ENCODE data around the gene ZNF143.
"Not testable (repeated sequence)": the region's sequence is repeated elsewhere in the genome, so short reads cannot be mapped to it uniquely, and the experiment has no call there.

ZNF143 gene

GRCh38 chr11:9460322-9461062, at the start of gene ZNF143:
ZNF143 (plus strand) TSS chr11:9461012; CDS start chr11:9471309, 10,297 bp downstream.
- peak; percentile 100 for DNase-seq

GRCh38 chr11:9428706-9429105, 32.1 kb upstream of the ZNF143 start:
- DNase-seq, result no peak

DNA sequence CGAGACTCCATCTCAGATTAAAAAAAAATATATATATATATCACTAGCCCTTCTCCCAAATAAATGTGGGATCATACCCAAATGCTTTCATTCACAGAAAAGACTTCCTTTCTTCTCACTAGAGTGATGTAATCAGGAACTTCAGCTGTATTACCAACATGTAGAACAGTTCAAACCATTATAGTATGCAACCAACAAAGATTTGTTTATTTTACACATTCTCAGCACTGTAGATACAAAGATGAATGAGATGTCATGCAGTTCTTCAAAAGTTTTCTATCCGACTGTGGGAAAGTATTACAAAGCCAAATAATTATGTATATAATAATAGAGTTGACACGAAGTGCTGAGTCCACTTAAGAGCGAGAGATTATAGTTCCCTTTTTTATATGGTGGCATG, 22.2 kb upstream of the ZNF143 start:
- no peak for DNase-seq

- no peak for DNase-seq
Measured at GRCh38 chr11:9446230-9446629, 14.6 kb upstream of the ZNF143 start.

GRCh38 chr11:9448576-9449352, 12.0 kb upstream of the ZNF143 start:
- no peak for DNase-seq

DNA sequence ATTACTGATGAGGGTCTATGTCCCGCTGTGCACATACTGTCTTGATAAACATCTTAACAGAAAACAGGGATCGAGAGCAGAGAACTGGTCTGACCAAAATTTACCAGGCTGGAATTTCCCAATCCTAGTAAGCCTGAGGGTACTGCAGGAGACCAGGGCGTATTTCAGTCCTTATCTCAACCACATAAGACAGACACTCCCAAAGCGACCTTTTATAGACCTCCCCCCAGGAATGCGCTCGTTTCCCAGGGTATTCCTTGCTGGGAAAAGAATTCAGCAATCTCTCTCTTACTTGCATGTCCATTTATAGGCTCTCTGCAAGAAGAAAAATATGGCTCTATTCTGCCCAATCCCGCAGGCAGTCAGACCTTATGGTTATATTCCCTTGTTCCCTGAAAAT, 8.8 kb upstream of the ZNF143 start:
- DNase-seq, result not testable (repeated sequence)

DNA sequence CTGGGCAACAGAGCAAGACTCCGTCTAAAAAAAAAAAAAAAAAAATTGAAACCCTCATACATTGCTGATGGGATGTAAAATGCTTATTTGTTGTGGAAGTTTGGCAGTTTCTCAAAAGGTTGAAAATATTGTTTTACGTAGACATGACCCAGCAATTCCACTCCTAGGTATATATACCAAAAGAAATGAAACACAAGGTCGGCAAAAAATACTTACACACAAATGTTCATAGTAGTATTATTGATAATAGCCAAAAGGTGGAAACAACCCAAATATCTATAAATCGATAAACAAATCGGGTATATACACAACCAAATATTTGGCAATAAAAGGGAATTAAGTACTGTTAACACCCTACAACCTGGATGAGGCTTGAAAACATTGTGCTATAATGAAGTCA, 5.1 kb upstream of the ZNF143 start:
- no peak for DNase-seq

GRCh38 chr11:9459667-9460321, 1.0 kb upstream of the ZNF143 start:
- peak; percentile 41 for DNase-seq

GRCh38 chr11:9461063-9461759, 399 bp downstream of the ZNF143 start:
- DNase-seq, result peak; percentile 92

DNA sequence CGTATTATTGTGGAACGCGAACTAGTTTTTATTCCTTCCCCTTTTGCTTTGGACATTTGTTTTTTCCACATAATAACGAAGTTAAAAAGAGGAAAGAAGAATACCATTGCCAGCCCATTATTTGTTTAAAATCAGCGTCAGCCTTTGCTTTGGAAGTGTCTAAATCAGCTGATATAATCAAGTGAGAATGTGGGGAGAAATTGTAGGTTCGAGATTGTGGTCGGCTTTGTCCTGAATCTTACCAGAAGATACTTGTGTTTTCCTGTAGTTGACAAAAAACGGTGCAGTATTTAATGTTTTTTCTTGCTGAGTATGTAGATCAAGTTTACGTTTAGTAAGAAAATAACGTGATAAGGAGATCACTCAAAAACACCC, 935 bp downstream of the ZNF143 start:
- no peak for DNase-seq

GRCh38 chr11:9462172-9462799, 1.5 kb downstream of the ZNF143 start:
- DNase-seq, result no peak

GRCh38 chr11:9462806-9463537, 2.2 kb downstream of the ZNF143 start:
- no peak for DNase-seq

DNA sequence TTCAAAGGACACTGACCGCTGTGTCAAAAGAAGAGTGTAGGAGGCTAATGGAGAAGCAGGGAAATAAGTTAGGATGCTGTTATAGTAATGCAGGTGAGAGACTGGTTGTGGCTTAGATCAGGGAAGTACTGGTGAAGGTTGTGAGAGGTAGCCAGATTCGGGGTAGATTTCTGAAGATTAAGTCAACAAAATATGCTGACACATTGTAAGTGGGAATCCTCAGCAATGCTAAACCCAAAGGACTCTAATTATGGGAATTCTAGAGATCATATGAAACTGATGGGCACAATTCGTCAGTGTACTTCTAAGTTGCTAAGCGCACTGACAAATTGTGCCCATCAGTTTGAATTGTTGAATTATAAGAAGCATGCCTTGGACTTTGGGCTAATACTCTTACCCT, 10.0 kb downstream of the ZNF143 start:
- no peak for DNase-seq

- no peak for DNase-seq
Measured at GRCh38 chr11:9473408-9473807, 12.6 kb downstream of the ZNF143 start.

DNA sequence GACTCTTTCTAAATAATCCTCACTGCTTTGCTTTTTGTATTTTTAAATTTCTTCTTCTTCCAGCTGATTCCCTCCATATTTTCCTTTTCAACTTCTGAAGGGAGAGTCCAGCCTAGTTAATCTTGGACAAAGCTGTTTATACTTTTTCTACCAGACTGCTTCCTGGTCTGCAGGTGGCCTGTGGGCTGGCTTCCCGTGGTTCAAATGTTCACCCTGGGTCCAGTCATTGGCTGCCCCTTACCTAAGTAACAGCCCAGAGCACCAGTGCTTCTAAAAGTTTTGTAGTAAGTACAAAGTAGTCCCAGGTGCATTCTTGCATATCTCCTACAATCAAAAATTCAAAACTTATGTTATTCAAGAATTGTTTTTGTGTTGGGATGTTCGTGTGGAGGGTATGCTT, 19.1 kb downstream of the ZNF143 start:
- no peak for DNase-seq

DNA sequence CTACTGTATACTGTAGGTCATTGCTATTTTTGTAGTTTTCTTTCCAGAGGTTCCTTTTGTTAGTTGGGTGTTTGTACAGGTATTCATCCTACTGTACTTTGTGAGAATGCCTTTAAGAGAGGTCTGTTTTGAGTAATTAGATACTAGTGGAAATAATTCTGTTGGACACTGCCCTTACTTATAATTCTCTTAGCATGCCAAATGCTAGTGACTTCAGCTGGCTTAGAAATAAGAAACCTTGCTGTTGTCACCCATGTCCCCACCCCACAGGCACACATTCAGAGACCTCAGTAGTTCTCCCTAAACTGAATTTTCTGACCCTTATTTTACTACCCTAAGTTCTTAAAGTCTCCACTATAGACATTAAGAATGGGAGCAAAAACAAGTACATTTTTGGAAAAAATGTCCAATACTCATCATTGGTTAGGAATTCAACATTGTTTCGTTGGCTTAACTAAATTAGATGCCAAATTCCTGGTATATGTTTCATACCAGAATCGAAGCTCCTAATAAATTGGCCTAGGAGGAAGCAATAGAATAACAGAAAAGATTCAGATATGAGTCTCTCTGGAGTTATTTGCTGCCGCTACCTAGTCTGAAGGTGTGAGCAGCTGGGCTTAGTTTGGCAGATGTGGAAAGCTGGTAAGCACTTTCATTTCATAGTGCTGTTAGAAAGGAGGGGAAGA, 28.4 kb downstream of the ZNF143 start:
- no peak for DNase-seq

- DNase-seq, result no peak
Measured at GRCh38 chr11:9490376-9490775, 29.6 kb downstream of the ZNF143 start.

DNA sequence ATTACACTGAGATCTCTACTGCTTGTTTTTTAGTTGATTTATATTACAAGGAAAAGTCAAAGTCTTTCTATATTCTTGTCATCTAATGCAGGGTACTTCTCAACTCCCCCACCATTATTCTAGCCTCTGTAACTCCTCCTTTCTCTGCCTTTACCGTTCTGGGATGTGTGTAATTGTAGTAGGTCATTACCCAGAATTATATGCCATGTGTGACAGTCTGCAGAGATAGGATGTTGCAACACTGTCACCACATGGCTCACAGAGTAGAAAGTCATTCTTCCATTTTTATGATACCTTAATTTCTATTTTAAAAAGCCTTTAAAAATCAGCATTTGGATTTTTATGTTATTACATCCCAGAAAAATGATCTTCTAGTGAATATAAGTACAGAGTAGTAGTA, 32.7 kb downstream of the ZNF143 start:
- DNase-seq, result no peak

GRCh38 chr11:9494316-9494715, 33.5 kb downstream of the ZNF143 start:
- DNase-seq, result no peak

DNA sequence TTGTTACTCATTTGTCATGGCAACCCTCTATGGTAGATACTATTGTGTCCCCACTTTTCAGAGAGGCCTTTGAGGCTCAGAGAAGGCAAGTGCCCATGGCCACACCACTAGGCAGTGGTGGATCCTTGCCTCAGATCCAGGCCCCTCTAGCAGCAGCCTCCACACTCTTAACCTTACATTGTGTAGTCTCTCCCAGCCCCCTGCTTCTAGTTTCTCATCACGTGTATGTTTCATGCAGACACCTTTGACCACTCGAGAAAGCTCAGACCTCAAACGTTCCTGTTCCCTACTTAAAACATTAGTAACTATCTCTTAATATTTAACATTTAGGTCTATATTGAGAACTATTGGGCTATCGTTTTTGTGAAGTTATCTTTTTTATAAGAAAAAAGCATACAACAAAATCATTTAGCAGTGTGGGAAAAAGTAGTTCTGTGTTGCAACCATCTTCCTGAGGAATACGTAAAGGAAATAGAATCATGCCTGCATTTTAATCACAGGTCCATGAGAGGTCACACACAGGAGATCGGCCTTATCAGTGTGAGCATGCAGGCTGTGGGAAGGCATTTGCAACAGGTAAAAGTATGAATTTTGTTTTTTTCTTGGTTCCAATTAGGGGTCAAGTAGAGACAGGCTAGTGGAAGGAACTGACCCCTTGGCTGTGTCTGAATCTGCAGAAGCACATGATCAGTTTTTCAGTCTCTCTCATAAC, 35.1 kb downstream of the ZNF143 start:
- DNase-seq, result no peak

Measured in right hindlimb (tissue), 1 donor.